ENCODE data around the gene ACTG2.
"Not testable (repeated sequence)": the region's sequence is repeated elsewhere in the genome, so short reads cannot be mapped to it uniquely, and the experiment has no call there.

ACTG2 gene

GRCh38 chr2:73937103-73937885 lies 44.5 kb downstream of the ACTG2 start:
- peak in 1 of 2 donors; percentile 20 for DNase-seq

GRCh38 chr2:73937899-73938298 lies 45.1 kb downstream of the ACTG2 start:
- peak; percentile 36 to 42 for DNase-seq

GRCh38 chr2:73938718-73939352 lies 46.0 kb downstream of the ACTG2 start:
- no peak for DNase-seq

GRCh38 chr2:73939419-73939818 lies 46.6 kb downstream of the ACTG2 start:
- DNase-seq: peak in 1 of 2 donors; percentile 20

GRCh38 chr2:73940066-73940465 lies 47.3 kb downstream of the ACTG2 start:
- DNase-seq: not testable (repeated sequence)

GRCh38 chr2:73942664-73943063 lies 49.9 kb downstream of the ACTG2 start:
- no peak for DNase-seq

- peak in 1 of 2 donors; percentile 4 for DNase-seq
Observed at GRCh38 chr2:73944714-73945113, 51.9 kb downstream of the ACTG2 start.

GRCh38 chr2:73946215-73946614 lies 53.4 kb downstream of the ACTG2 start:
- DNase-seq: no peak

- DNase-seq: no peak
Observed at GRCh38 chr2:73946666-73947065, 53.9 kb downstream of the ACTG2 start.

GRCh38 chr2:73947412-73948018 lies 54.7 kb downstream of the ACTG2 start:
- DNase-seq: peak in 1 of 2 donors; percentile 43

GRCh38 chr2:73949802-73950201 lies 57.0 kb downstream of the ACTG2 start:
- no peak for DNase-seq

- DNase-seq: peak; percentile 86 to 89
Observed at GRCh38 chr2:73952499-73953446, 60.0 kb downstream of the ACTG2 start.

- DNase-seq: no peak
Observed at GRCh38 chr2:73956218-73956865, 63.5 kb downstream of the ACTG2 start.

- DNase-seq: no peak
Observed at GRCh38 chr2:73961274-73961673, 68.5 kb downstream of the ACTG2 start.

GRCh38 chr2:73961823-73962615 lies 69.2 kb downstream of the ACTG2 start:
- DNase-seq: no peak

- no peak for DNase-seq
Observed at GRCh38 chr2:73962798-73963197, 70.0 kb downstream of the ACTG2 start.

- DNase-seq: peak; percentile 14 to 30
Observed at GRCh38 chr2:73963385-73964120, 70.7 kb downstream of the ACTG2 start.

- DNase-seq: no peak
Observed at GRCh38 chr2:73964223-73964622, 71.4 kb downstream of the ACTG2 start.

- no peak for DNase-seq
Observed at GRCh38 chr2:73965053-73965452, 72.2 kb downstream of the ACTG2 start.

GRCh38 chr2:73968357-73968937 lies 75.6 kb downstream of the ACTG2 start:
- DNase-seq: no peak

Data from inflammatory macrophage (primary cell).